Activated naive CD4-positive, alpha-beta T cell treated with anti-CD3 and anti-CD28 coated beads, Interleukin-2, amount 10 ng/mL, durations not matched to agents 7 days and 5 days (primary cell): ENCODE measurements around the gene FETUB.
"Not testable (repeated sequence)": the region's sequence is repeated elsewhere in the genome, so short reads cannot be mapped to it uniquely, and the experiment has no call there.

Experiments
- CTCF ChIA-PET: fragments of 350-600 bp; sonication (Branson Sonifier 250); formaldehyde crosslinking; loops from one replicate; lab custom pipeline; 2021; ENCODE audit warnings: antibody characterized with exemption; lab: Charles Lee
- DNase-seq: peaks from one replicate; pipeline ENCODE4 v3.0.0-alpha.2; 2020
- H3K27ac Mint-ChIP-seq: one replicate; pipeline ENCODE4 v1.8.0; 2021; ENCODE audit warnings: mild to moderate bottlenecking, moderate library complexity, mixed read lengths
- H3K27me3 Mint-ChIP-seq: one replicate; pipeline ENCODE4 v1.8.0; 2021; ENCODE audit warnings: mild to moderate bottlenecking, mixed read lengths
- H3K36me3 Mint-ChIP-seq: one replicate; pipeline ENCODE4 v1.8.0; 2021; ENCODE audit warnings: mixed read lengths
- H3K4me1 Mint-ChIP-seq: one replicate; pipeline ENCODE4 v1.8.0; 2021; ENCODE audit warnings: mixed read lengths
- H3K4me3 Mint-ChIP-seq: one replicate; pipeline ENCODE4 v1.8.0; 2021; ENCODE audit warnings: mild to moderate bottlenecking, moderate library complexity, mixed read lengths
- H3K9me3 Mint-ChIP-seq: one replicate; pipeline ENCODE4 v1.8.0; 2021; ENCODE audit warnings: mixed read lengths

FETUB gene

GRCh38 chr3:186686475-186686874 lies 46.3 kb downstream of the FETUB start:
- H3K9me3 Mint-ChIP-seq, H3K4me3 Mint-ChIP-seq, H3K4me1 Mint-ChIP-seq, DNase-seq, H3K27ac Mint-ChIP-seq, H3K36me3 Mint-ChIP-seq, CTCF ChIA-PET: not testable (repeated sequence)
- peaks cover 50% of the 10 kb centered on the region for H3K27me3 Mint-ChIP-seq

DNA sequence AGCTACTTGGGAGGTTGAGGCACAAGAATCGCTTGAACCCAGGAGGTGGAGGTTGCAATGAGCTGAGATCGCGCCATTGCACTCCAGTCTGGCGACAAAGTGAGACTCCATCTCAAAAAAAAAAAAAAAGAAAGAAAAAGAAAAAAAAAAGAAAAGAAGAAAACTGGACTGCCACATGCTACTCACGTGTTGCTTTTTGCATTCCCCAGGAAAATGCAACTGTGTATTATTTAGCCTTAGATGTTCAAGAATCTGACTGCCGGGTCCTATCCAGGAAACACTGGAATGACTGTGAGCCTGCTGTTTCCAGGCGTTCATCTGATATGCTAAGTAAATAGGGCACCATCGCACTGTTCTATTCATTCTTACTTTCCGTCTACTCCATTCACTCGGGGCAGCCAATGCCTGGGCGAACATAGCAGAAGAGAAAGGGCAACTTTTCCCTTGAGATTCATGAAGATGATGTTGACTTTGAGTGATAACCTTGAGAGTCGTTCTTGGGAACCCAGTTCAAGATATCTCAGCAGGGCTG lies 47.0 kb downstream of the FETUB start:
- CTCF ChIA-PET: no interaction called here
- no peaks in the 10 kb centered on the region for H3K36me3 Mint-ChIP-seq
- H3K4me1 Mint-ChIP-seq: no peaks in the 10 kb centered on the region

DNA sequence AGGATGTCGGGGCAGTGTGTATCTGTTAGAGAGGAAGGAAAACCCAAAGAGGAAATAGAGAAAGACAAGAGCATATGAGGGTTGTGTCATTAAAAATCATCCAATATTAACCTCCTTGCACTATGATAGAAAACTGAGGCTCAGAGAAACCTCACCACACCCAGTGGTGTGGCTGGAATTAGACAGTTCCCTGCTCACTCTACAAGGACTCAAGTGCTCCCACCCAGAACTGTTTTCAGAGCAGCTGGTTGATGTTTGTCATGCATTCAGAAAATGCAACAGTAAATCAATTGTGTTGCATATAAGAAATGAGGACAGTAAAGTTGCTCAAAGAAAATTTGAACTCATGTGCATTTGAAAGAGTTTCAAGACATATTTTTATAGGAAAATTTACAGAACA lies 50.1 kb downstream of the FETUB start:
- H3K27me3 Mint-ChIP-seq: peaks cover 44% of the 10 kb centered on the region

More for the DNA sequence above, 47.0 kb downstream of the FETUB start:
- no peak overlapping the region for H3K4me3 Mint-ChIP-seq
- no peak for DNase-seq
- peaks cover 55% of the 10 kb centered on the region for H3K27me3 Mint-ChIP-seq
- no peak overlapping the region for H3K27ac Mint-ChIP-seq
- H3K9me3 Mint-ChIP-seq: peaks cover 8% of the 10 kb centered on the region

GRCh38 chr3:186691676-186692075 lies 51.5 kb downstream of the FETUB start:
- H3K4me3 Mint-ChIP-seq: no peak overlapping the region
- H3K9me3 Mint-ChIP-seq: no peaks in the 10 kb centered on the region
- DNase-seq: no peak
- no peaks in the 10 kb centered on the region for H3K4me1 Mint-ChIP-seq
- no peaks in the 10 kb centered on the region for H3K36me3 Mint-ChIP-seq
- peaks cover 38% of the 10 kb centered on the region for H3K27me3 Mint-ChIP-seq
- CTCF ChIA-PET: no interaction called here
- no peak overlapping the region for H3K27ac Mint-ChIP-seq

More for the DNA sequence above, 50.1 kb downstream of the FETUB start:
- H3K4me3 Mint-ChIP-seq, CTCF ChIA-PET, H3K36me3 Mint-ChIP-seq, H3K4me1 Mint-ChIP-seq, H3K27ac Mint-ChIP-seq, DNase-seq, H3K9me3 Mint-ChIP-seq: not testable (repeated sequence)

DNA sequence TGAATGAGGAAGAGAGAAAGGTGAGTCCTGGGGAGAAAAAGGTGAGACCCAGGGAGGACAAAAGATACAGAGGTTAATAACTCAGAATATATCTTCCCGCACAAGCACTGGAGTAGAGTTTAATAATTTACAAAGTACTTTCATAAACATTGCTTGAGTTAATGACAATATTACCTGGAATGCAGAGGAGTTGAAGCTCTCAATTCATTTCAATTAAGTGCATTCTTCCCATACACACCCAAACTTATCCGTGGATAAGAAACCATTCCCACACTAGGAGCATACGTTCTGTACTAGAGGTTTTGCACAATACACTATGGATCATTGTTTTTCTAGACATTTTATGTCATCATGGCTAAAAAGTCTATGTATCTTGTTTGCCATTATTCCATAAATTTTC lies 53.6 kb downstream of the FETUB start:
- no peak for DNase-seq
- Mint-ChIP-seq H3K4me1 (no peaks in the 10 kb centered on the region), H3K9me3 (no peaks in the 10 kb centered on the region), H3K4me3 (no peak overlapping the region), H3K27me3 (peaks cover 23% of the 10 kb centered on the region), H3K27ac (no peak overlapping the region), H3K36me3 (no peaks in the 10 kb centered on the region)
- CTCF ChIA-PET: no interaction called here

DNA sequence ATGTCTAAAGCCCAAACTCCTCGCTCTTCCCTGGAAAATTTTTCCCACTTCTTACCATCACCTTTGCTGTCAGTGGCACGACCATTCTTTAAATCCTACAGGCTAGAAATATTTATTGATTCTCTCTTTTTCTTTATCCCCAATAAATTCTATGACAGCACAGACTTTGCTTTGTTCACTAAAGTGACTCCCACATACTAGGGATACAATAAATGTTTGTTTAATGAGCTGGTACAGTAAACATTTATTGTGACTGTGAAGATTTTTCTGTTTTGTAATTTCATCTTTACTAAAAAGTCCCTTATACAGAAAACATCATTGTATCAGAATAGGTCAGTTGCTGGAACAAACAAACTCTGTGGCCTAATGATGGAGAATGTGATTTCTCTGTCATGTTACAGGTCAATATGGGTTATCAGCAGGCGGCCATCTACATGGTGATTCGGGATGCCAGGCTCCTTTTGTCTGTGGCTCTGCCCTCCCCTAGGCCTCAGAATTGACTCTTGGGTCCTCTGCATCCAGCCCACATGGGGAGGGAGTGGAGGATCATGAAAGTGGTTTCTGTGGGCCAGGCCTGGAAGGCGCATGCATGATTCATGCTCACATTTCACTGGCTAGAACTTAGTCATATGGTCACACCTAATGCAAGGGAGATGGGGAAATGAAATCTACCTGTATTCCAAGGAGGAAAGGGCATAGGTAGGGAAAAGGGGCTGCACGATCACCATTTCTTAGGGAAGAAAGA lies 54.3 kb downstream of the FETUB start:
- H3K4me3 Mint-ChIP-seq: no peak overlapping the region
- no peaks in the 10 kb centered on the region for H3K36me3 Mint-ChIP-seq
- H3K27me3 Mint-ChIP-seq: peaks cover 23% of the 10 kb centered on the region
- CTCF ChIA-PET: no interaction called here
- no peaks in the 10 kb centered on the region for H3K9me3 Mint-ChIP-seq
- no peak overlapping the region for H3K27ac Mint-ChIP-seq
- H3K4me1 Mint-ChIP-seq: no peaks in the 10 kb centered on the region
- DNase-seq: no peak

DNA sequence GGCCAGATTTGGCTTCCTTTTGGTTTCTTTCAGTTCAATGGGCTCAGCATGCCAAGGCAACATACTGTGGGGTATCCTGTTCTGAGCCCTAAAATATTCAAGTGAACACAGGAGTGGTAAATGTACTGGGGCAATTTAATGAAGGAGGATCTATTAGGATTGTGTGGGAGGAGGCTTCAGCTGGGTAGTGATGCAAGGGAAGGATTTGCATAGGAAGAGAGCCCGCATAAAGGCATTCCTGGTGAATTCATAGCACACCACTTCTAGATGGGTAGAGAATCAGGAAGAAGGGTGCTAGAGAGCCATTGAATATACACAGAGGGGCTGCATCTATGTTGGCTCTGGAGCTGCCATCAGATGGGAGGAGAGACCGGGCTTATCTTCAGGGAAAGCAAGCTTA lies 56.3 kb downstream of the FETUB start:
- CTCF ChIA-PET: no interaction called here
- Mint-ChIP-seq H3K4me1 (no peaks in the 10 kb centered on the region), H3K4me3 (no peak overlapping the region), H3K9me3 (no peaks in the 10 kb centered on the region), H3K36me3 (no peaks in the 10 kb centered on the region), H3K27me3 (peaks cover 25% of the 10 kb centered on the region), H3K27ac (no peak overlapping the region)
- no peak for DNase-seq

- CTCF ChIA-PET: no interaction called here
- Mint-ChIP-seq H3K4me1 (no peaks in the 10 kb centered on the region), H3K4me3 (no peak overlapping the region), H3K36me3 (no peaks in the 10 kb centered on the region), H3K27me3 (peaks cover 21% of the 10 kb centered on the region), H3K27ac (no peak overlapping the region), H3K9me3 (no peaks in the 10 kb centered on the region)
- DNase-seq: no peak
Observed at GRCh38 chr3:186697510-186697909, 57.3 kb downstream of the FETUB start.

- no peak for DNase-seq
- no peaks in the 10 kb centered on the region for H3K9me3 Mint-ChIP-seq
- H3K4me3 Mint-ChIP-seq: no peak overlapping the region
- no peaks in the 10 kb centered on the region for H3K4me1 Mint-ChIP-seq
- H3K27me3 Mint-ChIP-seq: peaks cover 26% of the 10 kb centered on the region
- no peaks in the 10 kb centered on the region for H3K36me3 Mint-ChIP-seq
- CTCF ChIA-PET: no interaction called here
- H3K27ac Mint-ChIP-seq: no peak overlapping the region
Observed at GRCh38 chr3:186700267-186700666, 60.1 kb downstream of the FETUB start.

DNA sequence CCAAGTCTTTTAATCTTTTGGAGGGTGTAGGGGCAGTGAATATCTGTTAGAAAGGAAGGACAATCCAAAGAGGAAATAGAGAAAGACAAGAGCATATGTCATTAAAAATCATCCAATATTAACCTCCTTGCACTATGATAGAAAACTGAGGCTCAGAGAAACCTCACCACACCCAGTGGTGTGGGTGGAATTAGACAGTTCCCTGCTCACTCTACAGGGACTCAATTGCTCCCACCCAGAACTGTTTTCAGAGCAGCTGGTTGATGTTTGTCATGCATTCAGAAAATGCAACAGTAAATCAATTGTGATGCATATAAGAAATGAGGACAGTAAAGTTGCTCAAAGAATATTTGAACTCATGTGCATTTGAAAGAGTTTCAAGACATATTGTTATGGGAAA lies 62.3 kb downstream of the FETUB start:
- DNase-seq, H3K9me3 Mint-ChIP-seq, CTCF ChIA-PET, H3K4me1 Mint-ChIP-seq, H3K27ac Mint-ChIP-seq, H3K36me3 Mint-ChIP-seq, H3K4me3 Mint-ChIP-seq: not testable (repeated sequence)
- peaks cover 37% of the 10 kb centered on the region for H3K27me3 Mint-ChIP-seq
